ENCODE measurements around the gene BUB1B.

- TF ChIP-seq CTCF (IDR thresholded peaks at IDR 0.05) (no peak), POLR2A (IDR thresholded peaks at IDR 0.05) (no peak), EP300 (IDR thresholded peaks at IDR 0.05) (no peak), POLR2AphosphoS5 (IDR thresholded peaks at IDR 0.05) (no peak)
Measured at GRCh38 chr15:40259021-40259420, 98.2 kb downstream of the BUB1B start.
